ENCODE data around the gene MYO16.

Gene MYO16

DNA sequence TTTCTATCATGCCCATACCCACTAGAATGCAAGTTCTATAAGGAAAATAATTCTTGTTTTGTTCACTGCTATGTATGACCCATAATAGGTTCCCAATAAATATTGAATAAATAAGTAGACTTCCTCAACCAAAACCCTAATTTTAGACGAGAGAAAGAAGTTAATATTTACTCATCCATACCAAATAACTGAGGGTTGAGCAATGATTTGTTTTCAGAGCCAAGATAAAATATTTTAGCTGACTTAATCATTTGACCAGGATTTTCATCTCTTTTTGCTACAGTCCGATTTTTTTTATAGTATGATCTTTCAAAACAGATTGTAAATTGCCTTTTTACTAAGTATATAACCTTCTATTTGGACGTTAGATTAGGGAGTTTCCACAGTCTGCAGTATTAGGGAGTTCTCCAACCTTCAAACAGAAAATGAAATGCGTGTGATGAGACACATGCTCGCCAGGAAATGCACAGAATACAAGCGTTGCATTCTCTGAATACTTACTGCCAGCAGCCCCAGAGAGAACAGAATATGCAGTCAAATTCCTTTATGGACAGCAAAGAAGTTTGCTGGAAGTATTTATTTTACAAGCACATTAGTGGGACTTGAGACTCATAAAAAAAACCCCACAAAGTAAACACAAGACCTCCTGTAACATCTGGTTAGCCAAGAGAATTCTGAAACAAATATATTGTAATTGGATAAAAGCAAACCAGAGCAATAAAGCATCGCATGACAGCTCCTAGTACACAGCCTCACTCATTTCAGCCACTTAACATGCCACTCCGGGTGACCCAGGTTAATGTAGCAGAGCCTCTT lies 230.0 kb downstream of the MYO16 start:
- H3K4me3 ChIP-seq (ENCODE audit: insufficient read depth, low read length, poor library complexity, severe bottlenecking): no peak overlapping the region
- H3K79me2 ChIP-seq (ENCODE audit: insufficient read depth, low read length): no peaks in the 10 kb centered on the region
- no peak overlapping the region for H3K9ac ChIP-seq (ENCODE audit: low read length)
- no peaks in the 10 kb centered on the region for H3K9me3 ChIP-seq (ENCODE audit: insufficient read depth, low read length)
- H2AFZ ChIP-seq (ENCODE audit: low read depth, low read length, severe bottlenecking): no peak overlapping the region
- no peaks in the 10 kb centered on the region for H3K9me2 ChIP-seq (replicated peaks; ENCODE audit: insufficient read depth, low read length)
- no peaks in the 10 kb centered on the region for H3K27me3 ChIP-seq (ENCODE audit: low read length)
- H3K27ac ChIP-seq (ENCODE audit: low read depth, low read length): no peak overlapping the region
- no peaks in the 10 kb centered on the region for H4K20me1 ChIP-seq (ENCODE audit: low read depth, low read length)
- no peaks in the 10 kb centered on the region for H3K36me3 ChIP-seq (ENCODE audit: low read length)
- TF ChIP-seq, protein P1, sequence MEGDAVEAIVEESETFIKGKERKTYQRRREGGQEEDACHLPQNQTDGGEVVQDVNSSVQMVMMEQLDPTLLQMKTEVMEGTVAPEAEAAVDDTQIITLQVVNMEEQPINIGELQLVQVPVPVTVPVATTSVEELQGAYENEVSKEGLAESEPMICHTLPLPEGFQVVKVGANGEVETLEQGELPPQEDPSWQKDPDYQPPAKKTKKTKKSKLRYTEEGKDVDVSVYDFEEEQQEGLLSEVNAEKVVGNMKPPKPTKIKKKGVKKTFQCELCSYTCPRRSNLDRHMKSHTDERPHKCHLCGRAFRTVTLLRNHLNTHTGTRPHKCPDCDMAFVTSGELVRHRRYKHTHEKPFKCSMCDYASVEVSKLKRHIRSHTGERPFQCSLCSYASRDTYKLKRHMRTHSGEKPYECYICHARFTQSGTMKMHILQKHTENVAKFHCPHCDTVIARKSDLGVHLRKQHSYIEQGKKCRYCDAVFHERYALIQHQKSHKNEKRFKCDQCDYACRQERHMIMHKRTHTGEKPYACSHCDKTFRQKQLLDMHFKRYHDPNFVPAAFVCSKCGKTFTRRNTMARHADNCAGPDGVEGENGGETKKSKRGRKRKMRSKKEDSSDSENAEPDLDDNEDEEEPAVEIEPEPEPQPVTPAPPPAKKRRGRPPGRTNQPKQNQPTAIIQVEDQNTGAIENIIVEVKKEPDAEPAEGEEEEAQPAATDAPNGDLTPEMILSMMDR (IDR thresholded peaks at IDR 0.05; ENCODE audit: insufficient read depth, low read length, poor library complexity, severe bottlenecking): no peak
- no peak for TF ChIP-seq EZH2phosphoT487 (conservative IDR thresholded peaks at IDR 0.05; ENCODE audit: low read length)
- no peak overlapping the region for H3K4me2 ChIP-seq (ENCODE audit: low read depth, low read length, poor library complexity, severe bottlenecking)
- no peaks in the 10 kb centered on the region for H3F3A ChIP-seq (ENCODE audit: insufficient read depth)

DNA sequence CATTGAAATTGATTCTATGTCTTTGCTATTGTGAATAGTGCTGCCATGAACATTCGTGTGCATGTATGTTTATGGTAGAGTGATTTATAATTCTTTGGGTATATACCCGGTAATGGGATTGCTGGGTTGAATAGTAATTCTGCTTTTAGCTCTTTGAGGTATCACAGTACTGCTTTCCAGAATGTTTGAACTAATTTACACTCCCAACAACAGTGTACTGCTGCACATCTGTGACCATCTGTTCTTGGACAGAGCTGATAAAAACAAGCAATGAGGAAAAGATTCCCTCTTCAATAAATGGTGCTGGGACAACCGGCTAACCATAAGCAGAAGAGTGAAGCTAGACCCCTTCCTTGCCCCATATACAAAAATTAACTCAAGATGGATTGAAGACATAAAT lies 231.0 kb downstream of the MYO16 start:
- H3K9me2 ChIP-seq (replicated peaks; ENCODE audit: insufficient read depth, low read length): no peaks in the 10 kb centered on the region
- TF ChIP-seq, protein P1 (IDR thresholded peaks at IDR 0.05; ENCODE audit: insufficient read depth, low read length, poor library complexity, severe bottlenecking): no peak
- no peak for TF ChIP-seq EZH2phosphoT487 (conservative IDR thresholded peaks at IDR 0.05; ENCODE audit: low read length)
- H3K27ac ChIP-seq (ENCODE audit: low read depth, low read length): no peak overlapping the region
- H3K27me3 ChIP-seq (ENCODE audit: low read length): no peaks in the 10 kb centered on the region
- no peak overlapping the region for H3K4me3 ChIP-seq (ENCODE audit: insufficient read depth, low read length, poor library complexity, severe bottlenecking)
- H3K36me3 ChIP-seq (ENCODE audit: low read length): no peaks in the 10 kb centered on the region
- no peaks in the 10 kb centered on the region for H4K20me1 ChIP-seq (ENCODE audit: low read depth, low read length)
- no peaks in the 10 kb centered on the region for H3K79me2 ChIP-seq (ENCODE audit: insufficient read depth, low read length)
- H2AFZ ChIP-seq (ENCODE audit: low read depth, low read length, severe bottlenecking): no peak overlapping the region
- H3K9me3 ChIP-seq (ENCODE audit: insufficient read depth, low read length): no peaks in the 10 kb centered on the region
- H3K9ac ChIP-seq (ENCODE audit: low read length): no peak overlapping the region
- no peak overlapping the region for H3K4me2 ChIP-seq (ENCODE audit: low read depth, low read length, poor library complexity, severe bottlenecking)
- no peaks in the 10 kb centered on the region for H3F3A ChIP-seq (ENCODE audit: insufficient read depth)

GRCh38 chr13:108877300-108877699 lies 247.9 kb downstream of the MYO16 start:
- Histone ChIP-seq H3K9me2 (replicated peaks; ENCODE audit: insufficient read depth, low read length) (no peaks in the 10 kb centered on the region), H3K9me3 (ENCODE audit: insufficient read depth, low read length) (no peaks in the 10 kb centered on the region), H3K4me2 (ENCODE audit: low read depth, low read length, poor library complexity, severe bottlenecking) (no peak overlapping the region), H3K36me3 (ENCODE audit: low read length) (no peaks in the 10 kb centered on the region), H2AFZ (ENCODE audit: low read depth, low read length, severe bottlenecking) (no peak overlapping the region), H4K20me1 (ENCODE audit: low read depth, low read length) (no peaks in the 10 kb centered on the region), H3K27ac (ENCODE audit: low read depth, low read length) (no peak overlapping the region), H3F3A (ENCODE audit: insufficient read depth) (no peaks in the 10 kb centered on the region), H3K27me3 (ENCODE audit: low read length) (no peaks in the 10 kb centered on the region), H3K4me3 (ENCODE audit: insufficient read depth, low read length, poor library complexity, severe bottlenecking) (no peak overlapping the region), H3K79me2 (ENCODE audit: insufficient read depth, low read length) (no peaks in the 10 kb centered on the region), H3K9ac (ENCODE audit: low read length) (no peak overlapping the region)
- TF ChIP-seq, protein P1 (IDR thresholded peaks at IDR 0.05; ENCODE audit: insufficient read depth, low read length, poor library complexity, severe bottlenecking): no peak
- TF ChIP-seq EZH2phosphoT487 (conservative IDR thresholded peaks at IDR 0.05; ENCODE audit: low read length): no peak
